ENCODE data around the gene VSIG8.

DNA sequence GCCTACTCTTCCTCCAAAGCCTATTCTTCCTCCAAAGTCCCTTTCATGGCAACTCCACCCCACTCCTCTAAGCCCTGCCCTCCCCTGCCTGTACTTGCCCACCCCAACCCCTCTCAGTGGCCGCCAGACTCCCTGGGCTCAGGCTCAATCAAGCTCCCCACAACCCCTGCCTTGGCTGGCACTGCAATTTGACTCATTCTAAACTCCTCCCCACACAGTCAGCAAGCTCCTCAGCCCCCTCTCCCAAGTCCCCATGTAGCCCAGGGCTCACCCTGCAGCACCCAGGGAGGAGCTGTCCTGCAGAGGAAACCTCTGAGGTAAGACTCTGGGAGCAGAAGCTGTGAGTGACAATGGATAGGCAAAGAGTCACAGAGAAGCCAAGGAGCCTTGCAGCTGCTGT is 3.6 kb upstream of the VSIG8 start:
- TF ChIP-seq CTCF (IDR thresholded peaks at IDR 0.05; ENCODE audit: low read depth, low read length) (no peak), MYC (IDR thresholded peaks at IDR 0.05; ENCODE audit: low read depth, low read length) (no peak), POLR2A (IDR thresholded peaks at IDR 0.05; ENCODE audit: extremely low read depth, insufficient read length) (no peak)
